Right atrium auricular region (tissue), 2 donors: ENCODE data around the gene CLNK. TPM values are rescaled to one million over a fixed set of nuclear protein-coding genes. Genes with fewer than 3 reads are reported as not detected.

ENCODE experiments used
- DNase-seq: peaks from one replicate; pipeline ENCODE4 v3.0.0-alpha.2; 2019; ENCODE audit warnings: low spot score
- H3K27ac ChIP-seq, 2 donors: fragments of 200-600 bp; sonication (generic); 1 replicate in 1 of 2; 2 replicates in 1 of 2; pipeline ENCODE4 v1.5.1; 2016 to 2019
- H3K27me3 ChIP-seq, 2 donors: fragments of 200-600 bp; sonication (generic); one replicate each; pipeline versions ENCODE4 v1.5.1 to v1.6.0; 2017 to 2019
- H3K36me3 ChIP-seq: fragments of 200-600 bp; sonication (generic); one replicate; pipeline ENCODE4 v1.5.1; 2016
- H3K4me1 ChIP-seq, 2 donors: fragments of 200-600 bp; sonication (generic); one replicate each; pipeline versions ENCODE4 v1.5.1 to v1.6.0; 2017 to 2019
- H3K4me3 ChIP-seq, 2 donors: fragments of 200-600 bp; sonication (generic); 1 replicate in 1 of 2; 2 replicates in 1 of 2; pipeline ENCODE4 v1.5.1; 2017 to 2019; ENCODE audit warnings: mild to moderate bottlenecking in 1 of 2, moderate library complexity in 1 of 2
- H3K9me3 ChIP-seq, 2 donors: fragments of 200-600 bp; sonication (generic); one replicate each; pipeline ENCODE4 v1.5.1; 2019
- CTCF ChIP-seq, 2 donors: fragments of 200-600 bp; sonication (generic); IDR thresholded peaks; one replicate each; pipeline ENCODE4 v1.5.1; 2019; ENCODE audit warnings: antibody characterized with exemption in 2 of 2
- total RNA-seq, 2 donors: library from RNA; depleted of rRNA; stranded (reverse); fragments of >200 nt; gene quantifications; one replicate each; pipeline ENCODE4 v1.1.0, GENCODE V29; 2016

The CLNK gene
- total RNA-seq, 2 donors from 2014 or later, result not detected

GRCh38 chr4:10596586-10597290 is 87.8 kb downstream of the CLNK start:
- H3K27ac ChIP-seq, result no peak overlapping the region
- H3K9me3 ChIP-seq, result no peaks in the 10 kb centered on the region
- TF ChIP-seq CTCF (IDR thresholded peaks at IDR 0.05), result no peak
- H3K36me3 ChIP-seq, result no peaks in the 10 kb centered on the region
- no peak for DNase-seq
- H3K27me3 ChIP-seq, result no peaks in the 10 kb centered on the region
- H3K4me3 ChIP-seq, result no peak overlapping the region
- no peaks in the 10 kb centered on the region for H3K4me1 ChIP-seq

GRCh38 chr4:10593130-10593529 is 91.4 kb downstream of the CLNK start:
- DNase-seq, result no peak
- no peaks in the 10 kb centered on the region for H3K4me1 ChIP-seq
- no peaks in the 10 kb centered on the region for H3K36me3 ChIP-seq
- H3K9me3 ChIP-seq, result no peaks in the 10 kb centered on the region
- no peaks in the 10 kb centered on the region for H3K27me3 ChIP-seq
- no peak overlapping the region for H3K4me3 ChIP-seq
- no peak for TF ChIP-seq CTCF (IDR thresholded peaks at IDR 0.05)
- no peak overlapping the region for H3K27ac ChIP-seq

- Histone ChIP-seq H3K27me3 (no peaks in the 10 kb centered on the region), H3K4me3 (no peak overlapping the region), H3K27ac (no peak overlapping the region), H3K9me3 (no peaks in the 10 kb centered on the region), H3K36me3 (no peaks in the 10 kb centered on the region), H3K4me1 (no peaks in the 10 kb centered on the region)
- no peak for TF ChIP-seq CTCF (IDR thresholded peaks at IDR 0.05)
- DNase-seq, result no peak
These were observed 93.7 kb downstream of the CLNK start for GRCh38 chr4:10590896-10591295.

GRCh38 chr4:10589799-10590198 is 94.8 kb downstream of the CLNK start:
- DNase-seq, result no peak
- no peak overlapping the region for H3K27ac ChIP-seq

GRCh38 chr4:10589321-10589720 is 95.2 kb downstream of the CLNK start:
- Histone ChIP-seq H3K27ac (no peak overlapping the region), H3K9me3 (no peaks in the 10 kb centered on the region), H3K4me3 (no peak overlapping the region), H3K36me3 (no peaks in the 10 kb centered on the region), H3K4me1 (no peaks in the 10 kb centered on the region), H3K27me3 (no peaks in the 10 kb centered on the region)
- no peak for TF ChIP-seq CTCF (IDR thresholded peaks at IDR 0.05)
- DNase-seq, result no peak

More at GRCh38 chr4:10589799-10590198, 94.8 kb downstream of the CLNK start:
- no peak overlapping the region for H3K4me3 ChIP-seq
- no peak for TF ChIP-seq CTCF (IDR thresholded peaks at IDR 0.05)
- H3K4me1 ChIP-seq, result no peaks in the 10 kb centered on the region
- H3K9me3 ChIP-seq, result no peaks in the 10 kb centered on the region
- H3K27me3 ChIP-seq, result no peaks in the 10 kb centered on the region
- no peaks in the 10 kb centered on the region for H3K36me3 ChIP-seq

GRCh38 chr4:10587697-10588096 is 96.9 kb downstream of the CLNK start:
- H3K9me3 ChIP-seq, result no peaks in the 10 kb centered on the region
- H3K4me3 ChIP-seq, result no peak overlapping the region
- H3K27me3 ChIP-seq, result no peaks in the 10 kb centered on the region
- no peaks in the 10 kb centered on the region for H3K4me1 ChIP-seq
- H3K27ac ChIP-seq, result no peak overlapping the region
- DNase-seq, result no peak
- TF ChIP-seq CTCF (IDR thresholded peaks at IDR 0.05), result no peak
- H3K36me3 ChIP-seq, result no peaks in the 10 kb centered on the region
